ENCODE data around the gene SSTR1. TPM values are rescaled to one million over a fixed set of nuclear protein-coding genes. Genes with fewer than 3 reads are reported as not detected.

SSTR1 gene
- total and polyA plus RNA-seq, 11 donors, result 0.12 to 2.6 (median 0.53) TPM

DNA sequence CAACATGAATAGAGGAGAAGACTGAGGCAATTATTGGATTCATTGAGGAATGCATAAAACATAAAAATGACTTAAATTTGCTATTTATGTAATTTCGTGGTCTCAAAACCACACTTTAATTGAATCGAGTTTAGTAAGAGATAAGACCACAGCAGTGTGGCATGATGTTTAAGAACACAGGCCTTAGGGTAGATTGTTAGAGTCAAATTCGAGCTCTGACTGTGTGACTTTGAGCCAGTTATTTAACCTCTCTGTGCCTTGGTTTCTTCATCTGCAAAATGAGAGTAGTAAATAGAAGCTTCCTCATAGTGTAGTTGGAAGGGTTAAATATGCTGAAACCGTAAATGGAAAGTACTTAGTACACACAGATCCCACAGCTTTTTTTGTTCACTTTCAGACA lies 9.3 kb upstream of the SSTR1 start:
- no peak for ATAC-seq
- WGBS, 4 donors, result 60 to 81% (median 75%) methylated on average over 4 of the region's 4 CpGs
- H3K4me1 ChIP-seq, result no peaks in the 10 kb centered on the region
- H3K36me3 ChIP-seq, result no peaks in the 10 kb centered on the region
- no peaks in the 10 kb centered on the region for H3K27me3 ChIP-seq
- no peak overlapping the region for H3K27ac ChIP-seq
- TF ChIP-seq, protein P1, sequence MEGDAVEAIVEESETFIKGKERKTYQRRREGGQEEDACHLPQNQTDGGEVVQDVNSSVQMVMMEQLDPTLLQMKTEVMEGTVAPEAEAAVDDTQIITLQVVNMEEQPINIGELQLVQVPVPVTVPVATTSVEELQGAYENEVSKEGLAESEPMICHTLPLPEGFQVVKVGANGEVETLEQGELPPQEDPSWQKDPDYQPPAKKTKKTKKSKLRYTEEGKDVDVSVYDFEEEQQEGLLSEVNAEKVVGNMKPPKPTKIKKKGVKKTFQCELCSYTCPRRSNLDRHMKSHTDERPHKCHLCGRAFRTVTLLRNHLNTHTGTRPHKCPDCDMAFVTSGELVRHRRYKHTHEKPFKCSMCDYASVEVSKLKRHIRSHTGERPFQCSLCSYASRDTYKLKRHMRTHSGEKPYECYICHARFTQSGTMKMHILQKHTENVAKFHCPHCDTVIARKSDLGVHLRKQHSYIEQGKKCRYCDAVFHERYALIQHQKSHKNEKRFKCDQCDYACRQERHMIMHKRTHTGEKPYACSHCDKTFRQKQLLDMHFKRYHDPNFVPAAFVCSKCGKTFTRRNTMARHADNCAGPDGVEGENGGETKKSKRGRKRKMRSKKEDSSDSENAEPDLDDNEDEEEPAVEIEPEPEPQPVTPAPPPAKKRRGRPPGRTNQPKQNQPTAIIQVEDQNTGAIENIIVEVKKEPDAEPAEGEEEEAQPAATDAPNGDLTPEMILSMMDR (IDR thresholded peaks at IDR 0.05), result no peak
- TF ChIP-seq POLR2A (IDR thresholded peaks at IDR 0.05), result no peak
- DNase-seq, result no peak
- intact Hi-C loops (cut with DNase I), result no loop called here
- H3K9me3 ChIP-seq, result no peaks in the 10 kb centered on the region
- H3K4me3 ChIP-seq, result no peak overlapping the region

DNA sequence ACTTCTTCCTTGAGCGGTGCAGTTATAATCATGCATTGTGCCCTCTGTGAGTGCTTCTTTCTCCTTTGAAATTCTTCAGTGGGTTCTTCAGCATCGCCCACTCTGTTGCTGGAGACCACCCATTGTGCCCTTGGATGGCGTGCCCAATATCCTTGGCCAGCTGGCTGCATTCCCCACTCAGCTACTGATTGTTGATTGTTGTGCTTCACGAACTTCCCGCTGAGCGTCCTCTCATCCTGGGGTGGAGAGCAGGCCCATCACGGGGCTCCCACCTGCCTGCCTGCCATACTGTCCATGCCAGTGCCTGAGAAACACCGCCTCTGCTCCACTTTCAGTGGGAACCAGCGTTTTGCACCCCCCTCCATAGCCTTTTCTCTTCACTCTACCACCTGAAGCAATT lies 8.6 kb upstream of the SSTR1 start:
- 76 to 83% (median 79%) methylated on average over 9 of the region's 9 CpGs for WGBS, 4 donors
- ATAC-seq (no peak), DNase-seq (no peak)
- H3K9me3 ChIP-seq, result no peaks in the 10 kb centered on the region
- H3K36me3 ChIP-seq, result no peaks in the 10 kb centered on the region
- no peaks in the 10 kb centered on the region for H3K4me1 ChIP-seq
- H3K4me3 ChIP-seq, result no peak overlapping the region
- H3K27me3 ChIP-seq, result no peaks in the 10 kb centered on the region
- H3K27ac ChIP-seq, result no peak overlapping the region
- TF ChIP-seq, protein P1 (IDR thresholded peaks at IDR 0.05), result no peak
- TF ChIP-seq POLR2A (IDR thresholded peaks at IDR 0.05), result no peak
- intact Hi-C loops (cut with DNase I), result no loop called here

DNA sequence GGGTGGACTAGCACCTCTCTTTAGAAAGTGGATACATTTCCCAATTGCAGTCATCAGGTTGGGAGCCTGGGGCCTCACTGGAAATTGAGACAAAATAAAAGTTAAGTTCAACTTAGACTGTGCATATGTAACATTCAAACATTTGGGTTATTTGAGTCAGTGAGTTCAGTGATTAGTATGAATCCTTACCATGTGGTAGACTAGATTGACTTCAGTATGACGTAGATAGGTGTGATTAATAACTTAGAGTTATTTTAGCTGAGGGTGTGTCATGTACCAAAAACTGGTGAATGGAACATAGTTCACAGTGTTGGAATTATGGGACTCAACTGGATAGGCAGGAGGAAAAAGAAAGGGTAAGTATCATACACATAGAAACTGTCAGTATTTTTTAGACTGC lies 8.0 kb upstream of the SSTR1 start:
- no peak for DNase-seq
- Histone ChIP-seq H3K4me3 (no peak overlapping the region), H3K27ac (no peak overlapping the region), H3K36me3 (no peaks in the 10 kb centered on the region), H3K9me3 (no peaks in the 10 kb centered on the region), H3K4me1 (no peaks in the 10 kb centered on the region), H3K27me3 (no peaks in the 10 kb centered on the region)
- intact Hi-C loops (cut with DNase I), result loop anchor here in 1 of 10 donors (10.0 kb wide), 1 partner anchor 295 kb away; no protein-coding TSS in a partner anchor
- no peak for ATAC-seq
- WGBS, 4 donors, result 80 to 94% (median 87%) methylated on average over 1 of the region's 1 CpG
- no peak for TF ChIP-seq POLR2A (IDR thresholded peaks at IDR 0.05)
- TF ChIP-seq, protein P1 (IDR thresholded peaks at IDR 0.05), result no peak

DNA sequence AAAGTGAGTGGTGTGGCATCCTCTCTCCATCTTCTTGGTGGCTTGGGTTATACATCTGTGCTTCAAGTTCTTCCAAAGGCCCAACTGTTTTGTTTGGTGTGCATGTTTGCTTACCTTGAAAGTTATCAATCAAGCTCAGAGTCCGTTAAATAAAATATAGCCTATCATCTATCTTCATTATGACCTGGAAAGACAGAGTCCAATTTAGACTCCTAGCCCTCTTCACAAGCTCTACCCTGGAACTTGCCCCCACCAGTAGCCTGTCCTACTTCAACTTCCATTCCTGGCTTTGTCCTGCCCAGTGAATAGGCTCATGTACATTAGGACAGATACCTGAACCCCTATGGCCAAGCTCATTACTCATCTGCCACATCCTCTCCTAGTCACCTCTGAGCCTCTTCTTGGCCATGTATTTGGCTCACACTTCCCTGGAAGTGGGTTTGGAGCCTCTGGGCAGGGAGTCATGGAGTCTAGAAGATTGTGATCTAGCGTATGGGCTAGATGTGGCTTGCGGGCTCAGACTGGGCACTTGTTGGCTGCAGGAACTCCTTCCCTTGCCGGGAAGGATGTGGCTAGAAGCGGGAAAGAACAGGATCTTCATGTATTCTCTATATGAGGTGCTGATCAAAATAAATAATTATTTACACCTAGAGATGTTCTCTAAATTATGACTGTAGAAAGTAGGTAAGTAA lies 6.4 kb upstream of the SSTR1 start:
- Histone ChIP-seq H3K4me3 (no peak overlapping the region), H3K27me3 (peaks cover 0 to 5% (median 0%) of the 10 kb centered on the region in 9 donors), H3K27ac (no peak overlapping the region), H3K4me1 (no peaks in the 10 kb centered on the region), H3K9me3 (peaks cover 0 to 6% (median 1%) of the 10 kb centered on the region in 12 donors), H3K36me3 (no peaks in the 10 kb centered on the region)
- no peak for TF ChIP-seq POLR2A (IDR thresholded peaks at IDR 0.05)
- TF ChIP-seq, protein P1 (IDR thresholded peaks at IDR 0.05), result no peak
- no peak for ATAC-seq
- intact Hi-C loops (cut with DNase I), result loop anchor here in 1 of 10 donors (10.0 kb wide), 1 partner anchor 296 kb away; no protein-coding TSS in a partner anchor
- DNase-seq, result no peak
- WGBS, 4 donors, result 93 to 96% (median 95%) methylated on average over 5 of the region's 5 CpGs
